HG02981 (cell line): ENCODE data around the gene CSMD2.

Source experiments
- ATAC-seq: cut with Tn5 transposase; IDR thresholded peaks from one replicate; pipeline ENCODE4 v1.9.1; 2021; ENCODE audit warnings: mild to moderate bottlenecking, moderate library complexity; ENCODE audit not compliant: unreplicated experiment

The CSMD2 gene

DNA sequence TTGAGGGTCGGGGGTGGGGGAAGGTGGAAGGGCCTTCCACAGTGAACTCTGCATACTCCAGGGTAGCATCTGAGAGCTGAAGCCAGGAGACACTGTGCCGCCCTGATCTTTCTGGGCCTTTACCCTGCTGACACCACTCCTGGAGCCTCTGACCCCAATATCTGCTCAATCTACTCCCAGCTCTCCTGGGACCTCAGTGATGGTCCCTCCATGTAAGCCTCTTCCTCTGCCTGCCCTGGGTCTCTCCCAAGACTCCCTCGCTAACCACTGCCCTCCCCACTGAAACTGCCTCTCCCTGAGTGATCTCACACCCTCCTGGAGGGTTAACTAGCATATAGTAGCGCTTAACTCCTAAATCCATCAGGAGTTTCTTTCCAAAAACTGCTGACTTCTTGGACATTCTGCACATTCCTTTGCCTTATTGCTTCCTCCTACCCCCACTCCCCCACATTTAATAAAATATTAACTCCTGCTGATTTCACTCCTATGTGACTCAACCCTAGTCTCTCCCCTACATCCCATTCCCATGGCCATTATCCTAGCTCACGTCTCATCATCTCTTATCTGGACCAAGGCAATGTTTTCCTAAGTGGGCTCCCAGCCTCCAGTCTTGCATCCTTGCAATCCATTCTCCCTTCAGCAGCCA lies 155.6 kb downstream of the CSMD2 start:
- ATAC-seq: no peak

DNA sequence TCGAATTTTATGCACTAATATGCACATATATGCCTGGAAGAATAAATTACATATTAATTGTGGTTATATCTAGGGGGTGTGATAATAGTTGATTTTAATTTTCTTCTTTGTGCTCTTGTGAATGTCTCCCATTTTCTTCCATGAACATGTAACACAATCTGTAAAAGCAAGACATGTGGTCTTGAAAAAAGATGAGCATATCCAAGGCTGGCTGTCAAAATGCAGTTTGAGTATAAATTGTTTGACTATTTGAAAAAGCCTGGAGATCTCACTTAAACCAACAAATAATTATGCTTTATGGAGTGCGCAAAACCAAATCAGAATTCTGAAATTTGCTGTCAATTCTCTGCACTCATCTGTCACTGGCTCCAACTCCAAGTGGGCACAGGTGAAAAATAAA lies 157.3 kb downstream of the CSMD2 start:
- ATAC-seq: no peak

DNA sequence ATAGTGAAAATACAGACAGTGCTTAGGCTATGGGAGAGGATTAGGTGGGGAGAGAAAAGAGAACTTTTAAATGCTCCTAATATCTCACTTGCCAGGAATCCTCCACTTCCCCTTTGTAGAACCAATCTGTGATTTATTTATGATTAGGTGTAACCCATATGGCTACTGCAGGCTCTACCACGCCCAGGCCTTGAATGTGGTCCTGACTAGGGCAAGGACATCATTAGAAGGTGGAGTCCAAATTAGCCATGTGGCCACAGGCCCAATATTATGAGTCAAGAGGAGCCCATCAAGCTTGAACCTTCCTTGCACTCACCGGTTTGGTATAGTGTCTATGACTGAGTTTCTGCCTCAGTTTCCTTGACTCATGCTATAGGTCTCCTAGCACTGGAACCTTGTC lies 159.7 kb downstream of the CSMD2 start:
- ATAC-seq: no peak

DNA sequence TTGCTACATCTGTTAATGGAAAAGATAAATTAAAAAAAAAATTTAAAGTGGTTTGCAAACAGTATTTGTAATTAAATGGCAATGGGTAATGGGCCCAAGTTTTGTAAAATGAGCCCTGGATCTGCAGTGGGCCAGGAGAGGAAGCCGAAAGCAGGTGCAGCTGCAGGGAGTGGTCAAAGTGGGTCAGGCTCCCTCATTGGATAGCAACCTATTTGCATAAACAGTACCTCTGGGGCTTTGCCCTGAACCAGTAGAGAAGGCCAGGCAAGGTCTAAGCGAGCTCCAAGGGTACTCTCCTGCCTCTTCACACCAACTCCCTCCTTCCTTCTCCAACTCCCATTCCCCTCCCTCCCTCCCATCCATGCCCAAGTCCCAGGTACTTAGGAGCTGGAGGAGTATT lies 162.2 kb downstream of the CSMD2 start:
- ATAC-seq: no peak

GRCh38 chr1:33997127-33998036 lies 167.6 kb downstream of the CSMD2 start:
- ATAC-seq: no peak

DNA sequence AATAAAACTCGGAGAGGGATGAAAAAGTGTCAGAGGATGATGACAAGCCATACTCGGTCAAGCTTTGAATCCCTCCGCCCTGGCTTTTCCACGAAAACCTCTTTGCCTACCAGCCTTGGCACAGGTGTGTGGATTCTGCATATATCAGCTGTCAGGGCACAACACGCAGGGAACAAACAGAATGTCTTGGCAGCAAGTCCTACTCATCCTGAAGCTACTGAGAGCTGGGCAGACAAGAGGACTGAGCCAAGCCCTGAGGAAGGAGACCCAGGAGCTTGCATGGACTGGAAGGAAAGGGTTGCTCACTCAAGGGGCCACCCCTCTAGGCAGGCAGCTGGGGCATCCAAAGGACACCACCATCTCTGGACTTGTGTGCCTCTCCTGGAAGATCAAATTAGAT lies 168.7 kb downstream of the CSMD2 start:
- ATAC-seq: no peak

- no peak for ATAC-seq
Measured at GRCh38 chr1:33993301-33993700, 171.7 kb downstream of the CSMD2 start.

GRCh38 chr1:33990281-33990680 lies 174.7 kb downstream of the CSMD2 start:
- no peak for ATAC-seq

GRCh38 chr1:33988161-33988560 lies 176.9 kb downstream of the CSMD2 start:
- ATAC-seq: no peak

- ATAC-seq: no peak
Measured at GRCh38 chr1:33986390-33987095, 178.5 kb downstream of the CSMD2 start.

GRCh38 chr1:33985656-33986055 lies 179.4 kb downstream of the CSMD2 start:
- no peak for ATAC-seq

DNA sequence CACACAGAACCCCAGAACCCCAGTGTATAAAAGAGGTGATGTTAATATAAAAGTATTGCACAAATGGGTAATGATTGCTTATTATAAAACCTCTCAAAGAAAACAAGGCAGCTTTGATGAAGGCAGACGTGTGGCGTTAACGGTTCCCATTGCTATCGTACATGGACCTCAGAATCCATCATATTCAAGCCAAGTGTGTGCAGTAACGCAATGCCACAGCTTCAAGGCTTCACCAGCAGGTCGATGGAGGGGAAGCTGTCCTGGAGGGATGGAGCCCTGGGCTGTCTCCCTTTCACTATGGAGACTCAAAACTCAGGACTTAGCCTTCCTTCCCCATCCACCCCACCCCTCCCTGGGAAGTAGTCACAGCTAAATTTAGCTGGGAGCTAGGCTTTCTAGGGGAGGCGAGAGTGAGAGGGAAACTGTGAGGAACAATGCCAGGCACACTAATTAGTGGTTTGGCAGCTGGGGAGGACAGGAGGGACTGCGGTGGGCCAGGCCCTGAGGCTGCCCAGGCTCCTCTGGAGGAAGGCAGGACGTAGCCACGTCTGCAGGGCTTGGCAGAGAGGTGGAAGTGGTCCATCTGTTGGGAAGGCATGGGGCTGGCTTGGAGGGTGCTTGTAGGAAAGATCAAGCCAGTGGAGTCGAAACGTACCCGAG lies 180.0 kb downstream of the CSMD2 start:
- no peak for ATAC-seq

DNA sequence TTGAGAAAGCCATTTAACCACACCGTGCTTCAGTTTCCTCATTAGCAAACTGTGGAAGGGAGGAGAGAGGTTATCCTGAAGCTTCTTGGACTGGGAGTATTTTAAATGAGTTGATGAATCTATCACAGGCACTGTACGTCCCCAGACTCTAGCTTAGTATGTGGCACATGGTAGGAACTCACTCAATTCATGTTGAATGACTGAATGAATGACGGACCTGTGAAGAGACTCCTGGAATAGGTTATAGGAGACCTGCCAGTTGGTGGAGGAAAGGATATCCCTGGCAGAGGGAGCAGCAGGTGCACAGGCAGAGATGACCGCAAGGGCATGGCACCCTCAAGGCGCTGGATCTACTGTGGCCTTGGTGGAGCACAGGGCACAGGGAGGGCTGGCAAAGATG lies 182.6 kb downstream of the CSMD2 start:
- no peak for ATAC-seq

DNA sequence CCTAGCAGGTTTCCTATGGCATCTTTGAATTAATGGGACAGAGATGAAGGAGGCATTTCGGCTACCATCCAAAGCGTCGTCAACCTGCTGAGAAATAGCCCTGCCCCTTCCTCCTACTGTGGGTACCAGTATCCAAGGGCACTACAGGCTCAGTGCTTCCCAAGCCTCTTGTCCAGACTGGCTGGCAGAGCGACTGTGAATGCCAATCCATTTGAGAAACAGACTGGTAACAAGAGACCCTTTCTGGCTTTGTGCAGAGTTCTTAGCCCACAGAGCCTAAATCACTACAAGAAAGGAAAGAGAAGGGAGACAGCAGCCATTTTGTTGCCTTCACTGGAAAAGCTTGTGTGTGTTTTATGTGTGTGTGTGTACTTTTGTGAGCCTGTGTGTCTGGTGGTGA lies 185.7 kb downstream of the CSMD2 start:
- no peak for ATAC-seq

GRCh38 chr1:33975961-33976360 lies 189.1 kb downstream of the CSMD2 start:
- no peak for ATAC-seq

- ATAC-seq: no peak
Measured at GRCh38 chr1:33973799-33974545, 191.1 kb downstream of the CSMD2 start.

GRCh38 chr1:33972676-33973395 lies 192.2 kb downstream of the CSMD2 start:
- no peak for ATAC-seq

DNA sequence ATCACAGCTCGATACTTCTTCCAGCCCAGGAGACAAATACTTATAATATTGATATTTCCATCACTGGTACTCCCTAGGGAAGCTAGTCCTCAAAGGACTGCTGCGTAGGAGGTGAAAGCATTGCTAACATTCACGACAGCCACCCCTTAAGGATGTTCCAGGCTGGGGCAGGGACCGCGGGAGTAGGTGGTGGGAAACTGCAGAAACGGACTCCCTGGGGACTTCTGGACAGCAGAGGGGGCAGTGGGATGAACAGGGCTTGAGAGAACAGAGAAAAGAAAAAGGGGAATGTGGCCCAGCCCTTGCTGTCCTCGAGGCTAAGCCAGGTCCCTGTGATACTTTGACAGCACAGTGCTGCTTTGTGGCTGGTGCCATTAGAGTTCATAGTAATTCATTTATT lies 193.1 kb downstream of the CSMD2 start:
- ATAC-seq: no peak

GRCh38 chr1:33971018-33971710 lies 193.9 kb downstream of the CSMD2 start:
- ATAC-seq: no peak
